ENCODE results near the gene TSR3. TPM values are rescaled to one million over a fixed set of nuclear protein-coding genes. Genes with fewer than 3 reads are reported as not detected.

The TSR3 gene
- total and polyA plus RNA-seq, 2 donors, result 22.3 to 62.1 TPM

DNA sequence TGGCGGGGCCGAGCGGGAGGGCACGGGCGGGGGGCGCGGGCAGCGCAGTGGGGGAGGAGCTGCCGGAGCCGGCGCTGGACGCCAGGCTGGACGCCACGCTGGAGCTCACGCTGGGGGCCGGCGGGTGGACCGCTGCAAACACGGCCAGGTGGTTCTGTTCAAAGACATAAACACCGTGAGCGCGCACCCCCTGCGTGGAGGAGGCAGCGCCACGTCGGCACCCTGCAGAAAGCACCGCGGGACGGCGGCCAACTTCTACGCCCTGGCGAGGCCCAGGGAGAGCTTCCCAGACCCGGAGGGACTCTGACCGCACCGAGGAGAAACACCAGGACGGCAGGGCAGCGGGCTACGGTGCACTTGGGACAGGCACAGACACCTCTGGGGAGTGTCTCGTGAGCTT is 33.6 kb upstream of the TSR3 start:
- no peak for DNase-seq (ENCODE audit: extremely low spot score)
- Histone ChIP-seq H3K36me3 (ENCODE audit: insufficient read depth) (peaks cover 5% of the 10 kb centered on the region), H3K27ac (ENCODE audit: low read depth) (no peak overlapping the region), H3K4me3 (ENCODE audit: low read depth, low read length) (no peak overlapping the region), H3K4me1 (ENCODE audit: insufficient read depth) (no peaks in the 10 kb centered on the region)
- WGBS, result 96% methylated on average over 39 of the region's 39 CpGs

- 92% methylated on average over 18 of the region's 18 CpGs for WGBS
- Histone ChIP-seq H3K36me3 (ENCODE audit: insufficient read depth) (peaks cover 4% of the 10 kb centered on the region), H3K4me1 (ENCODE audit: insufficient read depth) (peaks cover 3% of the 10 kb centered on the region), H3K4me3 (ENCODE audit: low read depth, low read length) (no peak overlapping the region), H3K27ac (ENCODE audit: low read depth) (no peak overlapping the region)
- no peak for DNase-seq (ENCODE audit: extremely low spot score)
Measured at GRCh38 chr16:1383556-1383955, 31.9 kb upstream of the TSR3 start.

DNA sequence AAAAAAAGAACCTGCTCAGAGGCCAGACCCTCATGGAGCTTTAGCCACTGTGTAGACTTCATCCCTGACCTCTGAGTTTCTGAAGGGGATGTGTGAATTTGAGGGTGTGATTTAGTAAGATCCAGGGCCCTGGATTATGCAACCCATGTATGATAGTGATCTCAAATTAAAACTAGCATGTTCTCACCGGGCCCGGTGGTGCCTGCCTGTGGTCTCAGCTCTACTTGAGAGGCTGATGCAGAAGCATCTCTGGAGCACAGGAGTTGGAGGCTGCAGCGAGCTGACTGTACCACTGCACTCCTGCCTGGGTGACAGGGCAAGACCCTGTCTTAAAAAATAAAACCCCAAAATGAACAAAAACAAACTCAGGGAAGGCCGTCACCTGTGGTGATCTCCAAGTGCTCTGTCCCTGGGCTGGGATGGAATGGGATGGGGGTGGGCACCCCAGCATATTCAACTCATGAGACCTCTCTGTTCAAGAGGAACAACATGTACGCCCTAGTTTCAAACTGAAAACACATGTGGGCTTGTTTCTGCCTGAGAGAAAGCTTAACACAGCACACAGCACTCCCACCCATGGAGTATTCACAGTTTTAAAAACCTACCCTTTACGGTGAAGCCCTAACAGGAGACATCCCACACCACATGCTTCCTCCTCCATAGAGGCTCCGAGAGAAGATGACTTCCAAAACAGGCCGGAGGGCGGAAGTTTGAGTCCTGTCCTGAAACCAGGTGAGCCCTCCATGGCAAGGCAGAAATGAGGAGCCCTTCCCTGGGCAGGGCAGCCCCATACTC is 30.1 kb upstream of the TSR3 start:
- Histone ChIP-seq H3K36me3 (ENCODE audit: insufficient read depth) (peaks cover 4% of the 10 kb centered on the region), H3K27ac (ENCODE audit: low read depth) (no peak overlapping the region)
- WGBS, result 92% methylated on average over 9 of the region's 9 CpGs

DNA sequence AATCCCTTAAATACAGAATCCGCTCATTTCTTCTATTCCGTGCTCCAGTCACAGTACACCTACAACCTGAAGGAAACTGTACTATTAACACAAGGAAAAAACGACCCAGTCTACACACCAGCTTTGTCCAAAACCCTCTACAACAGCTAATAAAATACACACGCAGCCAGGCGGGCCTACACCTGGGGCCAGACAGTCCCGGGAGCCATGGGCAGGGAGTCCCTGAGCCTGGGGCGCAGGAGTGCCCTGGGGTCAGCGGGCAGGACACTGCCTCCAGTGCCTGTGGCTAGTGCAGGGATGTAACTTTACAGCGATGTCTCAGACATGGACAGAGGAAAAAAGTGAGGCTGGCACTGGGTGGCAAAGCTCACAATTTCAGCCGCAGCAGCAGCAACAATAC is 28.5 kb upstream of the TSR3 start:
- peaks cover 4% of the 10 kb centered on the region for H3K36me3 ChIP-seq (ENCODE audit: insufficient read depth)
- 84% methylated on average over 10 of the region's 10 CpGs for WGBS
- peaks cover 3% of the 10 kb centered on the region for H3K4me1 ChIP-seq (ENCODE audit: insufficient read depth)
- no peak overlapping the region for H3K27ac ChIP-seq (ENCODE audit: low read depth)
- no peak for DNase-seq (ENCODE audit: extremely low spot score)
- H3K4me3 ChIP-seq (ENCODE audit: low read depth, low read length), result no peak overlapping the region

More for the DNA sequence above, 30.1 kb upstream of the TSR3 start:
- no peak overlapping the region for H3K4me3 ChIP-seq (ENCODE audit: low read depth, low read length)
- peaks cover 3% of the 10 kb centered on the region for H3K4me1 ChIP-seq (ENCODE audit: insufficient read depth)
- DNase-seq (ENCODE audit: extremely low spot score), result no peak

DNA sequence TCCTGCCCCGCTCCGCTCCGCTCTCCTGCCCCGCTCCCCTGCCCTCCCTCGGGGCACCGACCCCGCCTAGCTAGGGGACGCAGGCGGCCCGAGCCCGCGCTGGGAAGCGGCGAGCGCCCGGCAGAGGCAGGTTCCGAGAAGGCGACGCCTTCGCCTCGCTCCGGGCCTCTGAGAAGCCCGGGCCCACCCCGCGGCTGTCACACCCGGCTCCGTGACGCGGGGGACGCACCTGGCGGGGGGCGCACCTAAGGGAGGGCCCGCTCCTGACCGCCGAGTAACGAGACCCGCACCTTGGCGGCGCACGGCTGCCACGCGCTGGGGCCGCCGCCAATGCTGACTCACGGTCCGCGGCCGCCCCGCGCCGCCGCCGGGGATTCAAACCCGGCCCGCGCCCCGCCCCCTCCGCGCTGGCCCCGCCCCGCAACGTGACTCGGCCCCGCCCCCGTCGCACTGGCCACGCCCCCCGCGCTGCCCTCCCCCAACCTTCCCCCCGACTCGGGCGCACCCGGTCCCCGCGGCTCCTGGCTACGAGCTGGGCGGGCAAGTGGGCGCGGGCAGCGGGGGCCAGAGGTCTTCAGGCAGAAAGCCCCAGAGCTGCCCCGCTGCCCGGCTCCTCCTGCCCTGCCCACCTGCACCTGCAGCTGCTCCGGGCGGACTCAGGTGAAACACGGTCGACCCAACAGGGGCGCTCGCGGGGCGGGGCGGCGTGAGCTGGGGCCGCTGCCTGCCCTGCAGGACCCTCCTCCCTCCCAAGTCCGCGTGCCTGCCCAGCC is 27.8 kb upstream of the TSR3 start:
- Histone ChIP-seq H3K36me3 (ENCODE audit: insufficient read depth) (peaks cover 4% of the 10 kb centered on the region), H3K4me1 (ENCODE audit: insufficient read depth) (peaks cover 3% of the 10 kb centered on the region), H3K27ac (ENCODE audit: low read depth) (no peak overlapping the region), H3K4me3 (ENCODE audit: low read depth, low read length) (peak overlapping the region; percentile 29)
- DNase-seq (ENCODE audit: extremely low spot score), result no peak
- WGBS, result 4% methylated on average over 95 of the region's 95 CpGs

DNA sequence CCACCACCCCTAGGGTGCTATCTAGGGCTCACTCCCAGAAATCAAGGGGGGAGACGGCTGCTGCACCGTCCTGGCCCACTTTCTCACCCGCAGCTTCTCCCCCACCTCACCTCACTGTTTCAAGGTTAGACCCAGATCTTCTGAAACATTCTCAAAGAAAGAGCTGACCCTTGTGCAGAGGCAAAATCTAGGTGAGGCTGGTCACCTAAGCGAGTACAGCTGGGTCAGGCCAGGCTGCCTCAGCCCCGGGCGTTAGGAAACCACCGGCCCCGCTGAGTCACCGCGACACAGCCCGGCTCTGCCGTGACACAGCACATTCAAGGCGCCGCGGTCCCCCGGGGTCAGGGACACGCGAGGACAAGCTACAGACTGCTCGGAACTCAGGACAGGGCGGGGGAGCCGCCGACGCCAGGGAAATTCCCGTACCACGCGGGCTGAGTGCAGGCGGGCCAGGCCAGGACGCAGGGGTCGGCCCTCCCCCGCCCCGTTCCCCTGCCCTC is 27.2 kb upstream of the TSR3 start:
- peak overlapping the region; percentile 25 for H3K27ac ChIP-seq (ENCODE audit: low read depth)
- no peak for DNase-seq (ENCODE audit: extremely low spot score)

DNA sequence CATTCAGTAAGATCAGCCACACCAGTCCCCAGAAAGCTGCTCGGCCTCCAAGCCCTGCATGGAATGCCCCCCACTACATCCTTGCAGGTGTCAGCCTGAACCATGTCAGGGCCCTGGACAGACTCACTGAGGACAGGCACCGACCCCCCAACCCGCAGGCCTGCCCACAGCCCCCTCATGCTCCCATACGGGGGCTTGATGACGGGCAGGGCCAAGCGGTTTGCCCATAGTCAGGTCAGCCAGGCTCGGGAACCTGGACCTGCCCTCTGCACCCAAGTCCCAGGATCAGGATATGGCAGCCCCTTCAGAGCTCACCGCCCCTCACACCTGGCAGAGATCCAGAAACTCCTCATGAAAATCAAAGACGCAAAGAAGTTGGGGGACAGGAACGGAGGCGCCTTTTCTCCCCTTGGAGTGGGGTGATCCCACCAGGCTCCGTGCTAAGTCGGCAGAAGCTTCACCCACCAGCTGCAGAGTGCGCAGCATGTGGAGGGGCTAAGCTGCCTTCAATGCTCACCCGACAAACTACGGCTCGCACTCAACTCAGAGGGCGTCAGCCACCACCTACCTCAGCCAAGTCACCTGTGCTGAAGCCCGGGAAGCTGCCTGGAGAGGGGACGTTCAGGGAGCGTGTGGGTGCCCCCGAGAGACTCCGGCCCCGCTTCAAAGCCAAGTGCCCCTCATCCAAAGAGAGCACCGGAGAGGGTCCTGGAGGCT is 26.6 kb upstream of the TSR3 start:
- no peak overlapping the region for H3K4me3 ChIP-seq (ENCODE audit: low read depth, low read length)
- 93% methylated on average over 25 of the region's 25 CpGs for WGBS
- H3K36me3 ChIP-seq (ENCODE audit: insufficient read depth), result peaks cover 1% of the 10 kb centered on the region
- no peak for DNase-seq (ENCODE audit: extremely low spot score)
- peaks cover 3% of the 10 kb centered on the region for H3K4me1 ChIP-seq (ENCODE audit: insufficient read depth)
- no peak overlapping the region for H3K27ac ChIP-seq (ENCODE audit: low read depth)

More for the DNA sequence above, 27.2 kb upstream of the TSR3 start:
- H3K36me3 ChIP-seq (ENCODE audit: insufficient read depth), result peaks cover 4% of the 10 kb centered on the region
- H3K4me3 ChIP-seq (ENCODE audit: low read depth, low read length), result peak overlapping the region; percentile 29
- peaks cover 3% of the 10 kb centered on the region for H3K4me1 ChIP-seq (ENCODE audit: insufficient read depth)
- 10% methylated on average over 31 of the region's 31 CpGs for WGBS

DNA sequence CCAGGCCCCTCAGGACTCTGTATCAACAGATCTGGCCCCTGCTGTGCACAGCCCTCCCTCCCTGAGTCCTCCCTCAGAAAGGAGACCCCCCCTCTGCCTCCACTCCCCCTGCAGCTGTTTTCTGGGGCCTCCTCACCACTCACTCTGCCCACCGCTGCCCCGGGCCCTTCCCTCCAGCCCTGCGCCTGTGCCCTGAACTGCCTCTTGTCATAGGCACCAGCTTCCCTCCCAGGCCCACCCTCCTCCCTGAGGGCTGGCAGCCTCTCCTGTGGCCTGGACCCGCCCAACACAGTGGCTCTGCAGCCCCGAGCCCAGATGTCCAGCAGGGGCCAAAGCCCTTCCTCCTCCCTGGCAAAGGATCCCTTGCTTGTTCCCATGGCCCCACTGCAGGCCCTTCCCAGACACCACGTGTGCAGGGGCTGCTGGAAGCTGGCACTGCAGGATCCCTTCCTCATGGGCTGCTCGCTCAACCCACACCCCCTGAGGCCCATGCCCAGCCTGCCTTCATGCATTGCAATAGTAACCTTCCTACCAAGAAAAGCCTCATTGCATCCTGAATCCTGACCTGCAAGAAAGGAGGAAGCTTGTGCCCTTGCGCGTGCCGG is 25.8 kb upstream of the TSR3 start:
- Histone ChIP-seq H3K27ac (ENCODE audit: low read depth) (no peak overlapping the region), H3K4me3 (ENCODE audit: low read depth, low read length) (no peak overlapping the region), H3K4me1 (ENCODE audit: insufficient read depth) (peaks cover 3% of the 10 kb centered on the region), H3K36me3 (ENCODE audit: insufficient read depth) (no peaks in the 10 kb centered on the region)
- WGBS, result 88% methylated on average over 10 of the region's 10 CpGs
- DNase-seq (ENCODE audit: extremely low spot score), result no peak

DNA sequence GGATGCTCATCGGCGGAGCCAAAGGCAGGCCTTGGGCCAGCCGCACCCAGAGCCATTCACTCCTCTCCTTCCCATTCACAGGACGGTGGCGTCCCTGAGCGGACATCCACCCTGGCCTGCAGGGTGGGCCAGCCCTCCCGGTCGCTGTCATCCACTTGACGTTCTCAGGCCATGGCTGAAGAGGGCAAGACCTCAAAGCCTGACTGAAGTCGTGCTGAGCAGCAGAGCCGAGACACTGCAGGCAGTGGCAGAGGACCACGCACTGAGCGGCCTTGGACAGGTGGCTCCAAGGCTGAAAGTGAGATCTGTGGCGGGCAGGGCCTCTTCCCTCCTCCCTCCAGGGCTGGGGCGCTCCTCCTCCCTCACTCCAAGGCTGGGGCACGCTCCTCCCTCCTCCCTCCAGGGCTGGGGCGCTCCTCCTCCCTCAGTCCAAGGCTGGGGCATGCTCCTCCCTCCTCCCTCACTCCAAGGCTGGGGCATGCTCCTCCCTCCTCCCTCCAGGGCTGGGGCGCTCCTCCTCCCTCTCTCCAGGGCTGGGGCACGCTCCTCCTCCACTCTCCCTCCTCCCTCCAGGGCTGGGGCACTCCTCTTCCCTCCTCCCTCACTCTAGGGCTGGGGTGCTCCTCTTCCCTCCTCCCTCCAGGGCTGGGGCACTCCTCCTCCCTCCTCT is 24.2 kb upstream of the TSR3 start:
- Histone ChIP-seq H3K27ac (ENCODE audit: low read depth) (no peak overlapping the region), H3K4me1 (ENCODE audit: insufficient read depth) (peaks cover 3% of the 10 kb centered on the region), H3K36me3 (ENCODE audit: insufficient read depth) (no peaks in the 10 kb centered on the region), H3K4me3 (ENCODE audit: low read depth, low read length) (no peak overlapping the region)
- 90% methylated on average over 19 of the region's 19 CpGs for WGBS
- no peak for DNase-seq (ENCODE audit: extremely low spot score)

DNA sequence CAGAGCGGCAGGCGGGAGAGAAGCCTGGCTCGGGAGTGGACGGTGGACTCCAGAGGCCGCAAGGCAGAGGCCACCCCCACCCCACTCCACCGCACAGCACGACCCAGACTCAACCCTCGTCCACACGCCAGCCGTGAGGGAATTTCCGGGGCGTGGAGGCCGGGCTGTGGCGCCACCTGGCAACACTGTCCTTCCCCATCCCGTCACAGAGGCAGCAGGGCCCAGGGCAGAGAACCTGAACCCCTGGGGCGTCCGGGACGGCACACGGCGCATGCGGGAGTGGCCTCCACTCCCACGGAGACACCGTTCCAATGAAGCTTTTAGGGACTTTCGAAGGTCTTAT is 23.6 kb upstream of the TSR3 start:
- H3K36me3 ChIP-seq (ENCODE audit: insufficient read depth), result no peaks in the 10 kb centered on the region
- 93% methylated on average over 24 of the region's 24 CpGs for WGBS
- H3K4me3 ChIP-seq (ENCODE audit: low read depth, low read length), result no peak overlapping the region
- H3K27ac ChIP-seq (ENCODE audit: low read depth), result no peak overlapping the region
- peaks cover 3% of the 10 kb centered on the region for H3K4me1 ChIP-seq (ENCODE audit: insufficient read depth)
- DNase-seq (ENCODE audit: extremely low spot score), result no peak

GRCh38 chr16:1374418-1375297 is 23.0 kb upstream of the TSR3 start:
- H3K36me3 ChIP-seq (ENCODE audit: insufficient read depth), result no peaks in the 10 kb centered on the region
- no peak for DNase-seq (ENCODE audit: extremely low spot score)
- no peak overlapping the region for H3K27ac ChIP-seq (ENCODE audit: low read depth)
- no peak overlapping the region for H3K4me3 ChIP-seq (ENCODE audit: low read depth, low read length)
- 91% methylated on average over 46 of the region's 46 CpGs for WGBS
- H3K4me1 ChIP-seq (ENCODE audit: insufficient read depth), result peaks cover 3% of the 10 kb centered on the region

- 95% methylated on average over 17 of the region's 21 CpGs for WGBS
- no peak for DNase-seq (ENCODE audit: extremely low spot score)
- H3K27ac ChIP-seq (ENCODE audit: low read depth), result no peak overlapping the region
- no peaks in the 10 kb centered on the region for H3K4me1 ChIP-seq (ENCODE audit: insufficient read depth)
- no peak overlapping the region for H3K4me3 ChIP-seq (ENCODE audit: low read depth, low read length)
- H3K36me3 ChIP-seq (ENCODE audit: insufficient read depth), result no peaks in the 10 kb centered on the region
Measured at GRCh38 chr16:1372292-1372950, 20.7 kb upstream of the TSR3 start.

Data from urinary bladder (tissue), 4 donors.